ENCODE data around the gene PRR36.
"Not testable (repeated sequence)": the region's sequence is repeated elsewhere in the genome, so short reads cannot be mapped to it uniquely, and the experiment has no call there.

The PRR36 gene

DNA sequence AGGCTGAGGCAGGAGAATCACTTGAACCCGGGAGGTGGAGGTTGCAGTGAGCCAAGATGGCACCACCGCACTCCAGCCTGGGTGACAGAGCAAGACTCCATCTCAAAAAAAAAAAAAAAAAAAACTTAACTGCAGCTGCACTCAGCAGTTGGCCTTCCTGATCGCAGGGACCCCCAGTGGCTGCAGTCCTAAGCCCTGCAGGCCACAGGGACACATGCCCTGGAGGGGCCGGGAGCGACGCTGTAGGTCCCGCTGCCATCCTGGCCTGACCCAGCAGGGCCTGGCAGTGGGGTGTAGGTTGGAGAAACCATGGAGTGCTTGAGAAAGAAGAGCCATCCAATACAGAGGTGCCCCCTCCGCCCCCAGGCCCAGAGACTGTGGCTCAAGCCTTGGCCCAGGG, 15.1 kb downstream of the PRR36 start:
- not testable (repeated sequence) for FAIRE-seq

DNA sequence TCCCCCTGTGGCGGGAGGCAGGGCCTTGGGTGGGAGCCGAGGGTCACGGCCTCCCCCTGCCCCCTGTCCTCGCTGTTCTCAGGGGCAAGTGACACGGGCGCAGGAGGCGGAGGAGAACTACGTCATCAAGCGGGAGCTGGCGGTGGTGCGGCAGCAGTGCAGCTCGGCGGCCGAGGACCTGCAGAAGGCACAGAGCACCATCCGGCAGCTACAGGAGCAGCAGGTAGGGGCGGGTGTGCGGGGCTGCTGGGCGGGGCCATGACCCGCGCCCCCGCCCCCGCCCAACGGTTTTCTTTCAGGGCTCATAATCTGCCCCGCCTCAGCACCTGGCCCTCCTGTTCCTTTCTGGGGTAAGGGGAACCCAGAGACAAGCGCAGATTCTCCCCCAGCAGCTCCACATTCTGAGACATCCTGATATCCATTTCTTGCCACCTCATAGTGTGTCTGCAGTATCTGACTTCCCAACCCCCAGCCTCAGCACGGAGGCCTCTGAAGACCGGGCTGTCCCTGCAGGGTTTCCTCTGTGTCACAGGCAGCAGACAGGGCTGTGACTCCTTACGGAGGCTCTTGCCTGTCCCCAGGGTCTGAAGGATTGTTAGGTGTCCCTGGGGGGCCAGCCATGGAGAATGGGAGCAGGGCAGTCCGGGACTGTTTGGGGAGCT, 15.9 kb downstream of the PRR36 start:
- FAIRE-seq = no peak

DNA sequence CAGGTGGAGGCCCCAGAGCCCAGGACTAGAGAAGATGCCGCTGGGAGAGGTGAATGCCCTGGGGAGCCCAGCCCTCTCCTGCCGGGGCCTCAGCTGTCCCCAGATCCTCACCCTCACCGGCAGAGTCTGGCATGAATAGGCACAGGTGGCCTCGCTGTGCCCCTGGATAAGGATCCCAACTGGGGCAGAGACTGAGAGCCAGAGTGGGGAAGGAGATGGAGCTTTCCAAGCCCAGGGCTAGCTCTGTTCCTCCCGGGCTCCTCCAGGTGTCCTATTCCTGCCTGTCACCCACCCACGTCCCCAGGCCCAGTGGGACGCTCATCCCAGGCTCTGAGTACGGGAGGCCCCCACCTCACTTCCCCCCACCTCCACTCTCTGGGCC, 16.5 kb downstream of the PRR36 start:
- FAIRE-seq = no peak

DNA sequence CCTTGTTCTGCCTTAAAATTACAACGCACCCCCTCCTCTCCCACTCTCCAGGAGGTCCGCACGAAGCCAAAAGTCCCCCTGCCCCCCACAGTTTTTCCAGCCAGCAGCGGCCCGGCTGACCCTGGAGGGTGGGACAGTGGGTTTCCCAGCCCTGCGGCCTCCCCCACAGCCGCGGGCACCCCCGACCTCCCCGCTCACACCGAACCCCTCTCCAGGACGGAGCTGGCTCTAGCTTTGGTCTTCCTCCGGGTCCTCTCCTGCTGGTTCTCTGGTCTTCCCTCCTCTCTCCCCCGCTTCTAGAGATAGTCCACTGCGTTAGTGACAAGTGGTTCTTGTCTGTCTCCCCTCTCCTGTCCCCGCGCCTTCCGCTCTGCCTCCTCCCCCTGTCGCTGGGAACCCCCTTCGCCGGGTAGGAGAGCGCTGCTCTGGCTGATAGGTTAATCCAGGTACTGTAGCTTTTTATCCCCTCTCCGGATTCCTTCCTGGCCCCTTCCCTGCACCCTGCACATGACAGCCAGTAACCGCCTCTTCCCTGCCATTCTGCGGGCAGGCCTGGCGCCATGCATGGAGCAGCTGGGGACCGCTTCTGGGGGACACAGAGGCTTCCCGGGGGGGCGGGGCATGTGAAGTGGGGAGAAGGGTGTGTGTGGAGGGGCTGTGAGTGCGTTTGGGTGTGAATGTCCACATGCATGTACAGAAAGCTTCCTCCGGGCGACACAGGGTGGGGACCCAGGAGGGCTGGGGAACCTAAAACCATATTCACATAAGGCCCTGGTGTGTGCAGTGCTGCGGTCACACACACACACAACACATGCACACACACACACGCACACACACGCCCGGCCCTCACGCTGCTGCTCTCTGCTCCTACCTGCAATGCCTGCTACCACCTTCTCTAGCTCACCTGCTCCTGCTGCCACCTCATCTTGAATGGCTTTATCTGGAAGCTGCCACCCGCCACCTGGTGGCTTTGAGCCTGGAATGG, 17.2 kb downstream of the PRR36 start:
- no peak for FAIRE-seq

DNA sequence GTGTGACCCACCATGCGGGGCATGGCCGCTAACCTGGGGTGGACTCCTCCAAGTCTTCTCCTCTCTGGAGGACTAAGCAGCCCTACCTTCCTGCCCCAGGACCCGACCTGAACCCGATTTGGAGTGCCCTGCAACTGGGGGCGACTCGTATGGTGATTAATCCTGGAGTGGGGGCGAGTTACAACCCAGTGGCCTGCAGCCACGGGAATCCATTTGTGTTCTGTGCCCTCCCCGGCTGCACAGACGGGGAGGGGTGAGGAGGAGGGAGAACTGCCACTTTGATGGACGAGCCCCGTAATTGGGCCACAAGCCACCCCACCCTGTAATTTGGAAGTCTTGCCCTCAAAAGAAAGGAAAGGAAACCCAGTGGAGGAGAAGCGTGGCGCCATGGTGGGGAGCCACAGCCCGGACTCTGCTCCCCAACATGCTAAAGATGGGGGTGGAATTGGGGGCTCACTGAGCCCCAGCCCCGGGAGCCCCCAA, 18.0 kb downstream of the PRR36 start:
- FAIRE-seq = no peak

DNA sequence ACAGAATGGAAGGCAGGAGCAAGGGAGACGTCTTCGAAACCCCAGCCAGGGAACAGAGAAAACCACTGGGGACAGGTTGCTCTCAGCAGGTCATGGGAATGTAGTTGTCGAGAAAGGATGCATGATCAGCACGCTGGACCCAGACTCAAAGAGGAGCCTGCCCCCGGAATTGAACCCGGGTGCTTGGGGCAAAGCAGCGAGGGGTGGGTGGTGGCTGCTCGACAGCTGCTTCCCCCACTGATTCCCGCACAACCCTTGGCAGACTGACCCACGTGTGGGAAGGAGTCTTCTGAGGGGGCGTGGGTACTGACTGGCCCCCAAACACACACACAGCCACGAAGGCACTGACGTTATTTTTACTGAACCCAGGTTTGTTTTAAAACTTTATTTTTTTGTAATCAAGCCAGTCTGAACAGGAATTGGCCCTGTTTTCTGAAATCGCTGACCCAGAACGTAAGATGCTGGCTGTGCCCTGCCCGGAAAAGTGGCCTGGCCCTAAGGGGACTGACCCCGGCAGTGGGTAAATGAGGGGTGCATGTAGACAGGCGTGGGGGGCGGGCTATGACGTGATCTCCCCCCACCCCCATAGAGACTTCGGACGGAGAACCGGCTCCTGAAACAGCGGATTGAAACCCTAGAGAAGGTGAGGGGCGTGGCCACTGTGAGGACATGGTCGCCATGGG, 18.6 kb downstream of the PRR36 start:
- no peak for FAIRE-seq

DNA sequence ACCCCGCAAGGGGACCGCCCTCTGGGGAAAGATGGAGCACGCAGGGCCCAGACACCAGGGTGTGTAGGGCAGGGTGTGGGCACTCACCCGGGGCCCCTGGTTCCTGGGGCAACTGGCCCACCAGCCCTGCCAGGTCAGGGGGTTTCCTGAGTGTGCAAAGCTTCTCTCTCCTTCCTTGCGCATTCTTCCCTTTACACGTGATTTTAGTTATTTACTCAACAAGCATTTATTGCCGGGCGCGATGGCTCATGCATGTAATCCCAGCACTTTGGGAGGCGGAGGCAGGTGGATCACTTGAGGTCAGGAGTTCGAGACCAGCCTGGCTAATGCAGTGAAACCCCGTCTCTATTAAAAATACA, 20.4 kb downstream of the PRR36 start:
- no peak for FAIRE-seq

DNA sequence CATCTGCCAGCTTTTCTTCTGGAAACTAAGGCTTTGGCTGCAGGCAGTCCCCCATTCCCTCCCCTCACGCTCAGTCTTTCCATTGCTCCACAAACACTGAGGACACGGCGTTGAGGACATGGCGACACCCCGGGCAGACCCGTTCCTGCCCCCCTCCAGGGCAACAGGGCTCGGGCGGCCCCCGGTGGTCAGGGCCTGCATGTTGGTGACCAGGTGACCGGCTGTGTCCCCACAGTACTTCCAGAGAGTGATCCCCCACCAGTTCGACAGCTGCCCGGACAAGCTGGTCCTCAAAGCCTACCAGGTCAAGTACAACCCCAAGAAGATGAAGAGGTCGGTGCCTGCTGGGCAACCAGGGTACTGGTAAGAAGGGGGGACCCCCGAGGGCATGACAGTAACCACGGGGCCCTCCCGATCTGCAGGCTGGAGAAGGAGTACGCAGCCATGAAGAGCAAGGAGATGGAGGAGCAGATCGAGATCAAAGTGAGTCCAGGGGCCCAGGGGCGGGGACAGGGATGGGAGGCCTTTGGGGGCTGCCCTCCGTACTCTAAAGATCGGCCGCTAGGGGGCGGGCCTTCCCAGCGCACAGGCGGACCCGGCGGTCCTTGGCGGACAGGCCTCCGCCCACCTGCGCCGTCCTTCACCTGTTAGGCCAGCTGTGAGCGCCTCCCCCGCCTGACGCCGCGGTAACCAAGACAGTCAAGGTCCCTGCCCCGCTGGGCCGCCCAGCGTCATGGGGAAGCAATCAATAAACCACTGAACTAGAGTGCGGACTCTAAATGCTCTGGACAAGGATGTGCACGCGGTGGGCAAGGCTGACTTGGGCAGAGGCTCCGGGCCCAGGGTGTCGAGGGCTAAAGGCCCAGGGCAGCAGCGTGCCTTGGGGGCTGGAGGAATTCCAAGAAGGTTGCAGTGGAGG, 21.1 kb downstream of the PRR36 start:
- FAIRE-seq = no peak

DNA sequence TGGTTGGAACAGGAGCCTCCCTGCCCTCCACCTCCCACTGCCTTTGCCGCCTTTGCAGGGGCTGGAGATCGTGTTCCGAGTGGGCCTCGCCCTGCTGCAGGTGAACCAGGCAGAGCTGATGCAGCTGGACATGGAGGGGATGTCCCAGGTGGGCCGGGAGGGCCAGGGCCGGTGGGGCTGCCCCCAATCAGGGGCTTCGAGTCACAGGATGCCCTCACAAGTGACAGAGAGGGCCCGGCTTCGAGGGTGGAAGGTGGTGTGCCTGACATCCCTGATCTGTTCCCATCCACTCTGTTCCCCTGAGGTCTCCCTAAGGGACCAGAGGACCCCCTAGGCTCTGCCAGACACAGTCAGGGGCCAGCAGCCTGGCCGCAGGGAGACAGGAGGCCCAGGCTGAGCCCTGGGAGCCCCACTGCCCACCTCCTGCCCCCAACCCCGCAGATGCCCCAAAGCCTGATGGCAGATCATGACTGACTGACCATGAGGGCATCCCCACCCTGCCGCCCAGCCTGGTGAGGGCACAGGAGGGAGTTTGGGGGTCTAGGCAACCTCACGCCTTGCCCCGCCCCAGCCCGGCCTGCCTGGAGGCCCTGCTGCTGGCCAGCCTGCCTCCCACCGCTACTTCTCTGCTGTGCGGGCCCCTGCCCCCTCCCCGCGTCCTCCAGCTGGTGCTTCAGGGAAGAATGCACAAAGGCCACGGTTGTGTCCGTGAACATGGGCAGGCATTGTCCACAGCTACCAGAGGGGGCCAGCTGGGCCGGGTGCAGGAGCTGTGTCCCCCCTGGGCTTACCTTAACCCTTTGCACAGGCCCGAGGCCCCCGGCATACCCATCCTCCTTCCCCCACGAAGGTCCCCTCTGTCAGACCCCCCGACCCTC, 22.3 kb downstream of the PRR36 start:
- FAIRE-seq = no peak

DNA sequence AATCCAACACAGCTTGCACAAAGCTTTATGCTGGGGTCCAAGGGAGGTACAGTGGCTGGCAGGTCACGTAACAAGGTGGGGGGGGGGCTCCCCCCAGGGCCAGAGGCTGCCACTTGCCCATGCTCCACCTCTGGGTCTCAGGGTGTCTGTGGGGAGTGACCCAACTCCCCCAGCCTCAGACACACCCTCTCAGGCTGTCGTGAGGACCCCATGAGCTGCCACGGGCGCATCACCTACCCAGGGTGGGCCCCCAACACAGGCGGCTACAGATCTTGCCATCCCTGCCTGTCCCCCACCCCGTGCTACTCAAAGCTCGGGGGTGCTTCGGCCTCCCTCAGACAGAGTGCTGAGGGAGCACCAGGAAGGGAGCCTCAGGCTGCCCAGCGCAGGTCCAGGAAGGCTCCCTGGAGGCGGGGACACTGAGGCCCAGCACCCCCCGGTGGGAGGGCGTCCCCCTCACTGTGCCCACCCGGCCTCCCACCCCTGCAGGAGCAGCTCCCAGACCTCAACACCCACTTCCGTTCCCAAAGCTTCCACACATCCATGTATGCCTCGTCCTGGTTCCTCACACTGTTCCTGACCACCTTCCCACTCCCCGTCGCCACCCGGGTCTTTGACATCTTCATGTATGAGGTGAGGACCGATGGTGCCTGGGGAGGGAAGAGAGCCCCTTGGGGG, 23.1 kb downstream of the PRR36 start:
- FAIRE-seq = no peak

DNA sequence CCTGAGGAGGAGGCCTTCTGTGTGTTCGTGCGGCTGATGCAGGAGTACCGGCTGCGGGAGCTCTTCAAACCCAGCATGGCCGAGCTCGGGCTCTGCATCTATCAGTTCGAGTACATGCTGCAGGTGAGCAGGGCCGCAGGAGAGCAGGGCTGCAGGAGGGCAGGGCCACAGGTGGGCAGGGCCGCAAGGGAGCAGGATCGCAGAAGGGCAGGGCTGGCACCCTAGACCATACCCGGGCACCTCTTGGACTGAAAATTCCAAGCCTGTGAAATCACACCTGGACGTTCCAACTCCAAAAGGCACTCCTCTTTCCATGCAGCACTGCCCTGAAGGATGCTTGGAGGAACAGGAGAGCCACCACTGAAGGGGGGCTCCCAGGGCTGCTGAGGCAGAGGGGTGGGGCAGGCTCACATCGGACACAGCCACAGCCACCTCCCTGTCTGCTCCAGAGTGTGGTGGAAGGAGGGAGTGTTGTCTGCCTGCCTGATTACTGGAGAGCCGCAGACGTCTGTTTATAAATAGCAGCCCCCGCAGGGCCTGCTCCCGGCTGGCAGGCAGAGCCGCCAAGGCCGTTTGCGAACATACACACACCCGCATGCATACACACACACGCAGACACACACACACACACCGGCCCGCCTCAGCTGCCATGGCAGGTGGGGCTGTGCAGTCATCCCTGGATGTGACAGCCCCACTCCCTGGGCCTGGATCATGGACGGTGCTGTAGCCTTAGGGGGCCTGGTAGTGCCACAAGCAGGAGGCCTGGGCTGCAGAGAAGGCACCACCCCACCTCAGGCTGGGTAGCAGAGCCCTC, 24.0 kb downstream of the PRR36 start:
- no peak for FAIRE-seq

DNA sequence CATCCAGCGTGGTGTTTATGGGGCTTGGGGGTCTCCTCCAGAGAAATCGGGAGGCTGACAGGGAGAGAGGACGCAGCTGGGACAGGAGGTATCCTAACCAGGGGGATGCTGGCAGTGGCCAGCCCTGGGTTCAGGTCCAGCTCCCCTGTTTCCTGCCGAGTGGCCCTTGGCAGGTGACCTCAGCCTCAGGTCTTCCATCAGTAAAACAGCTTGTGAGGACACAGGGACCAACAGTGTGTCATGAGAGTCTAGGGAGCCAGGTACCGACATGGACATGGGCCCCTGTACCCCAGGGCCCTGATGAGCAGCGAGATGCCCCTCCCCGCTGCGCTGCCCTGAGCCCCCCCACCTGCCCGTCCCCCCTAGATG, 24.6 kb downstream of the PRR36 start:
- no peak for FAIRE-seq

DNA sequence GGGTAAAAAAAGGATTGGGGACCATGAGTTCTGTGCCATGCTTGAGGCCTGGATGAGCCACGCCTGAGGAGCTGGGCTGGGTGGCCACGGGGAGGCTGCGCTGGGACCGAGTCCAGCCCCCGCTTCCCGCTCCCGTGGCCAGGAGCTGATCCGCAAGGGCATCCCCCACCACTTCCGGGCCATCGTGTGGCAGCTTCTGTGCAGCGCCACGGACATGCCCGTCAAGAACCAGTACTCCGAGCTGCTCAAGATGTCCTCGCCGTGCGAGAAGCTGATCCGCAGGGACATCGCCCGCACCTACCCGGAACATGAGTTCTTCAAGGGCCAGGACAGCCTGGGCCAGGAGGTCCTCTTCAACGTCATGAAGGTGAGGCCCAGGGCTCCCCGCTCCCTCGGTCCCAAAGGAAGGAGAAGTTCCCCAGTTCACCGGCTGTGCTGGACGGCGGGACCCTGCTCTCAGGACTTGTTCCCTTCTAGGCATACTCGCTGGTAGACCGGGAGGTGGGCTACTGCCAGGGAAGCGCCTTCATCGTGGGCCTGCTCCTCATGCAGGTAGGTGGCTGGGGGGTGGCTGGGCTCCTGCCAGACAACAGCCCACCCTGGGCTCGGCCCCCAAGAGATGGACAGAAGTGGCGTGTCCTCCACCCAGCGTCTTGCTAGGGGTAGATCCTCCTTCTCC, 25.3 kb downstream of the PRR36 start:
- FAIRE-seq = no peak

DNA sequence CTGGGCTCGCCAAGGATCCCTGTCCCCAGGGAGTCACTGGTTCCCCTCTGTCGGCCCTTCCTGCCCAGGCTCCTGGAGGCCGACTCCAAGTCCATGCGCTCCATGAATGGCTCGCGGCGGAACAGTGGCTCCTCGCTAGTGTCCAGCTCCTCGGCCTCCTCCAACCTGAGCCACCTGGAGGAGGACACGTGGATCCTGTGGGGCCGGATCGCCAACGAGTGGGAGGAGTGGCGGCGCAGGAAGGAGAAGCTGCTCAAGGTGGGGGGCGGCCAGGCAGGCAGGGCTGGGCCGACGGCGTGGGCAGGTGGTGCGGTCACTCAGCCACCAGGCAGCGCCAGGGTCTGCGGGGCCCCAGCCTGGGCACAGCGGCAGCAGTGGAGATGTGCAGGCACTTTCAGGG, 26.5 kb downstream of the PRR36 start:
- no peak for FAIRE-seq

DNA sequence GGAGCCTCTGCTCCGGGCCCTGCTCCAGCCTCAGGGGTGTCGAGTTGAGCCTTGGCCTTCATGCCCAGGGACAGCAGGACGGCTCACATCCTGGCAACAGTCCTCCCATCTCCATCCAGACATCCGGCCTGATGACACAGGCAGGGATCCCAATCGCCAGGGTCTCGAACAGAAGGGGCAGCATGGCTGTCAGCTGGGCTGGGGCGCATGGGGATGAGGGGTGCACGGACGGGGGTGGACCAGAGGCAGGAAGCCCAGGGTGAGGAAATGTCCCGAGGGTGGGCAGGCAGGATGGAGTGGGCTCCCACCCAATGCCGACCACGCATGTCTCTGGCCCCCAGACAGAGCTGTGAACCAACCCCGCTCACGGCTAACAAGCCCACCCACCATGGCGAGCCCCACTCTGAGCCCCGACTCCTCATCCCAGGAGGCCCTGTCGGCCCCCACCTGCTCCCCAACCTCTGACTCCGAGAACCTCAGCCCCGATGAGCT, 28.0 kb downstream of the PRR36 start:
- FAIRE-seq = no peak

DNA sequence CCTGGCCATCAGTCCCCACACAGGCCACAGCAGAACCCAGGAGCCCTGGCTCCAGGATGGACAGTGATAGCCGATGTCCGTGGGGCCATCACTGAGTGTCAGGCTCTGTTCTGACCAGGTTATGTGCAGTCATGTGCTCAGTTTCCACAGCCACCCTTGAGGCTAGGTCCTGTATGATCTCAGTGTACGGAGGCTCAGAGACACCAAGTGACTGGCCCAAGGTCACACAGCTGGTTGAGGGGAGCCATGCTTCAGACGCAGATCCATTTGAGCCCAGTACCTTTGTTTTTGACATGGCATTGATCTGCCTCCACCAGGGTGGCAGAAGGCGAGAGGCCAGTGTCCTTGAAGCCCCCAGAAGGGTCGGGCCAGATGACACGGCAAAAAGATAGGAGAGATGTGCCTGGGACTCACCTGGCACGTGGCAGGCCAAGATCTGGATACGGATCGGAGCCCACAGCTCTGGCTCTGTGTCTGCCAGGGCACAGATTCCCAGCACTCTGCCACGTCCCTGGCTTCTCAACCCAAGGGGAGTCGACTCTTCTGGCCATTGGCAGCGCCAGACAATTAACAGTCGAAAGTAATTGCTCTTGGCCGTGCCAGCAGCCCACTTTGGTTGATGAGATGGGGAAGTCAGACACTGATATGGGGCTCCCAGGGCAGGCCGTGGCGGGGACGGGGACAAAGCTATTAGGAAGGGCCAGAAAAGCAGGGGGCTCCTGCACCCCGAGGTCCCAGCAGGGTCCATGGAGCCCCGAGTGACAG, 28.6 kb downstream of the PRR36 start:
- FAIRE-seq = no peak

DNA sequence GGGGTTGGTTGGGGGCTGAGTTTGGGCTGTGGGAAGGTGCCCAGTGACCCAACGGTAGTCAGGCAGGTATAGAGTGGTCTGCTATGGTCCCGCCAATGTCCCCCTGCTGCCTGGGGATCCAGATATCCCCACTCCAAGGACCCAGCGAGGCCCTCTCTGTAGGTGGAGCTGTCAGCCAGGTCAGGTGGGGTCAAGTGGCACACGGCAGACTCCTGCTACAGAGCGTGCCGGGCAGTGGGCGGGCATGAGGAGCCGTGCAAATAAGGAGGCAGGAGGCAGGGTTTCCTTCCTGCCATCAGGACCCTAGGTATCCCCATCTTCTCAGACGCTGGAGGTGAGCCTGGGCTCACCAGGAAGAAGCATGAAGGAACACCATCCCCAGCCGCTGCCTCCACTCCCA, 29.2 kb downstream of the PRR36 start:
- FAIRE-seq = no peak

DNA sequence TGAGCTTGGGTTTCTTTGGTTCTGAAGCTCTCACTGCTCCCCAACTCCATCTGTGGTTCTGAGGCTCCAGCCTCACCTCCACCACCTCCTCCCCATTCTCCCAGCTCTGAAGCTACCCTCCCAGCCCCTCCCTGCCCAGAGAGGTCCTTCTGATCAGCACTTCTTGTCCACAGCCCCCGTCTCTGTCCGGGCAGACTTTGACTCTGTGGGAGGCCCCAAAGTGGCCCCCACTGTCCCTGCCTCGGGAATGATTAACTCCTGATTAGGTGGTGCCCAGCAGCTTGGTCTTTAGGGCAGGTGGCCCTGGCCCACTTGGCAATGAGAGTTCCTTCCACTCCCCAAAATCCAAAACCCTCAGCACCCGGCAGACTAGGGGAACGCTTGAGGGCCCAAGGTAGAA, 29.8 kb downstream of the PRR36 start:
- FAIRE-seq = no peak
